Measurements from ENCODE around the gene SLC6A14. TPM values are rescaled to one million over a fixed set of nuclear protein-coding genes. Genes with fewer than 3 reads are reported as not detected.

SLC6A14 gene
- total RNA-seq, 2 donors from 2014 or later: not detected

GRCh38 chrX:116499780-116500179 is 63.4 kb downstream of the SLC6A14 start:
- Mint-ChIP-seq H3K36me3 (ENCODE audit: insufficient read depth in 2 of 2) (no peaks in the 10 kb centered on the region), H3K4me3 (no peak overlapping the region), H3K27me3 (ENCODE audit: low read depth) (no peaks in the 10 kb centered on the region), H3K27ac (no peak overlapping the region), H3K9me3 (peaks cover 0 to 2% of the 10 kb centered on the region in 2 donors), H3K4me1 (ENCODE audit: low read depth) (no peaks in the 10 kb centered on the region)
- DNase-seq: no peak
- no peak for ATAC-seq (replicated peaks in 1 of 2)

Other genes starting within 250 kb of the SLC6A14 start
- not detected for gene CT83, start 26.4 kb downstream of the SLC6A14 start, total RNA-seq

Measured in activated T-cell treated with anti-CD3 and anti-CD28 coated beads, Interleukin-2, amount 50 U/mL, for 72 hours (primary cell).